H7 (cell line): ENCODE measurements around the gene RPL9. TPM values are rescaled to one million over a fixed set of nuclear protein-coding genes. Genes with fewer than 3 reads are reported as not detected.
"Not testable (repeated sequence)": the region's sequence is repeated elsewhere in the genome, so short reads cannot be mapped to it uniquely, and the experiment has no call there.

Experiments used
- DNase-seq: peaks from one replicate; pipeline ENCODE4 v3.0.0; 2012
- H3K27me3 ChIP-seq: 2 replicates; pipeline ENCODE4 v1.6.0; 2011; ENCODE audit warnings: mild to moderate bottlenecking, low read length; ENCODE audit not compliant: control insufficient read depth, insufficient read depth
- H3K36me3 ChIP-seq: replicated peaks from 2 replicates; pipeline ENCODE4 v1.5.1; 2011; ENCODE audit warnings: low read length; ENCODE audit not compliant: control insufficient read depth, insufficient read depth
- H3K4me3 ChIP-seq: 2 replicates; pipeline ENCODE4 v1.5.1; 2011; ENCODE audit warnings: low read depth, mild to moderate bottlenecking, control low read depth, low read length, moderate library complexity; ENCODE audit not compliant: insufficient read depth
- total RNA-seq: library from RNA; depleted of rRNA; stranded (reverse); fragments of >200 nt; shearing (Covaris generic); gene quantifications from 2 replicates; pipeline ENCODE4 v1.2.3, GENCODE V29; 2014; rRNA removed

The RPL9 gene
- total RNA-seq, 1 experiment from 2014 or later = 1,441 TPM

GRCh38 chr4:39415678-39416283 lies 42.9 kb downstream of the RPL9 start:
- Histone ChIP-seq H3K4me3 (no peak overlapping the region), H3K36me3 (no peaks in the 10 kb centered on the region), H3K27me3 (no peaks in the 10 kb centered on the region)
- no peak for DNase-seq

- H3K27me3 ChIP-seq, H3K4me3 ChIP-seq, H3K36me3 ChIP-seq, DNase-seq: not testable (repeated sequence)
These were observed 47.2 kb downstream of the RPL9 start for GRCh38 chr4:39411561-39411960.

GRCh38 chr4:39410415-39410814 lies 48.3 kb downstream of the RPL9 start:
- no peak for DNase-seq
- Histone ChIP-seq H3K4me3 (no peak overlapping the region), H3K36me3 (no peaks in the 10 kb centered on the region), H3K27me3 (no peaks in the 10 kb centered on the region)

- DNase-seq = no peak
- no peak overlapping the region for H3K4me3 ChIP-seq
- H3K36me3 ChIP-seq = no peaks in the 10 kb centered on the region
These were observed 51.2 kb downstream of the RPL9 start for GRCh38 chr4:39407584-39407885.

GRCh38 chr4:39406763-39407583 lies 51.7 kb downstream of the RPL9 start, which contains the start of gene KLB:
TSS of gene KLB (plus strand) at chr4:39406930. CDS start at chr4:39406950, 20 bp downstream.
- no peaks in the 10 kb centered on the region for H3K36me3 ChIP-seq
- DNase-seq = no peak
- no peak within 1 kb of the TSS for H3K4me3 ChIP-seq
- H3K27me3 ChIP-seq = no peaks in the 10 kb centered on the region

More at GRCh38 chr4:39407584-39407885, 51.2 kb downstream of the RPL9 start:
- no peaks in the 10 kb centered on the region for H3K27me3 ChIP-seq

Other genes with a start within 250 kb of the RPL9 start
- 44.7 and 69.7 TPM in 2 replicates for gene RFC1, start 92.6 kb downstream of the RPL9 start, total RNA-seq
- 0.04 TPM in 1 of 2 replicates, not detected in the other for gene KLB, start 52.0 kb downstream of the RPL9 start, total RNA-seq
- 18.4 and 28.1 TPM in 2 replicates for gene LIAS, start 134 bp upstream of the RPL9 start, total RNA-seq
- 38.4 and 38.7 TPM in 2 replicates for gene UGDH, start 68.5 kb upstream of the RPL9 start, total RNA-seq
- 30.3 and 60.0 TPM in 2 replicates for gene SMIM14, start 179.9 kb upstream of the RPL9 start, total RNA-seq
- gene UBE2K, start 239.2 kb upstream of the RPL9 start, total RNA-seq = 26.4 and 31.8 TPM in 2 replicates